ENCODE data around the gene WDR90. TPM values are rescaled to one million over a fixed set of nuclear protein-coding genes. Genes with fewer than 3 reads are reported as not detected.

The WDR90 gene
- polyA plus RNA-seq, 1 donor from 2014 or later = 32.1 TPM

DNA sequence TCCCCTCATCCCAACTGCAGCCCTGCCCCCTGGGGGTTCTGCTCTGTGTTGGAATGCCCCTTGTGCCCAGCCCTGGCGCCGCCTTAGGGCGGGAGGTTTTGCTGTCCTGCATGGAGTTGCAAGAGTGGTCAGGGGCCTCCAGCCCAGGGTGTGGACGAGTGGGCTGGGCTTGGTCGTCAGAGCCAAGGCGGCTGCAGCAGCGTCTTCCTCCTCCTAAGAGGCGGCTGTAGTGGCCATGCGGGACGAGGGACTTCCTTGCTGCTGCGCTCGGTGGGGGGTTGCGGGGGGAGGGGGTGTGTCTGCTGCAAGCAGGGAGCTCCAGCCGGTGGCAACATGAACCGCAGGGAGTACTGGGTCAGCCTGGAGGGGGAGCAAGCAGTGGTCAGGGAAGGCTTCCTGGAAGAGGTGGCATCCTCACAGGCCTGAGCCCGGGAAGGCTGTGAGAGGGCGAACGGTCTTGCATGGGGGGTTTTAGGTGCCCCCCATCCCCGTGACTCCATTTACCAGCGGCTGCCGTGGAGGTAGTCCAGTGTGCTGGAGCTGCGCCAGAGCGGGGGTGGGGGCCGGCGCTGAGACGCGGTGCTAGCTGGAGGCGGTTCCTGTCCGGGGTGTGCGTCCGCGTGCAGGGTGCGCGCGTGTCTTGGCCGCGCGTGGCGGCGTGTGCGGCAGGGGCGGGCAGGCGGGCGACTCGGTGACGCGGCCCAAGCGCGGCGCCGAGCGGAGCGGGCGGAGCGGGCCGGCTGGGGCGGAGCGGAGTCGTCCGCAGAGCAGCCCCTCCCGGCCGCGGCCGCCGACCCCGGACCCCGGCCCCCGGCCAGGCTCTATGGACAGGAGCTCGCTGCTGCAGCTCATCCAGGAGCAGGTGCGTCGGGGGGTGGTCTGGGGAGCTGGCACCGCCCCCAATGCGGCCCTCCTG, 26.1 kb downstream of the WDR90 start, which contains the start of gene RHBDL1 (continued):
- TF ChIP-seq, protein P1, sequence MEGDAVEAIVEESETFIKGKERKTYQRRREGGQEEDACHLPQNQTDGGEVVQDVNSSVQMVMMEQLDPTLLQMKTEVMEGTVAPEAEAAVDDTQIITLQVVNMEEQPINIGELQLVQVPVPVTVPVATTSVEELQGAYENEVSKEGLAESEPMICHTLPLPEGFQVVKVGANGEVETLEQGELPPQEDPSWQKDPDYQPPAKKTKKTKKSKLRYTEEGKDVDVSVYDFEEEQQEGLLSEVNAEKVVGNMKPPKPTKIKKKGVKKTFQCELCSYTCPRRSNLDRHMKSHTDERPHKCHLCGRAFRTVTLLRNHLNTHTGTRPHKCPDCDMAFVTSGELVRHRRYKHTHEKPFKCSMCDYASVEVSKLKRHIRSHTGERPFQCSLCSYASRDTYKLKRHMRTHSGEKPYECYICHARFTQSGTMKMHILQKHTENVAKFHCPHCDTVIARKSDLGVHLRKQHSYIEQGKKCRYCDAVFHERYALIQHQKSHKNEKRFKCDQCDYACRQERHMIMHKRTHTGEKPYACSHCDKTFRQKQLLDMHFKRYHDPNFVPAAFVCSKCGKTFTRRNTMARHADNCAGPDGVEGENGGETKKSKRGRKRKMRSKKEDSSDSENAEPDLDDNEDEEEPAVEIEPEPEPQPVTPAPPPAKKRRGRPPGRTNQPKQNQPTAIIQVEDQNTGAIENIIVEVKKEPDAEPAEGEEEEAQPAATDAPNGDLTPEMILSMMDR (IDR thresholded peaks at IDR 0.05; ENCODE audit: poor library complexity, severe bottlenecking) = no peak

DNA sequence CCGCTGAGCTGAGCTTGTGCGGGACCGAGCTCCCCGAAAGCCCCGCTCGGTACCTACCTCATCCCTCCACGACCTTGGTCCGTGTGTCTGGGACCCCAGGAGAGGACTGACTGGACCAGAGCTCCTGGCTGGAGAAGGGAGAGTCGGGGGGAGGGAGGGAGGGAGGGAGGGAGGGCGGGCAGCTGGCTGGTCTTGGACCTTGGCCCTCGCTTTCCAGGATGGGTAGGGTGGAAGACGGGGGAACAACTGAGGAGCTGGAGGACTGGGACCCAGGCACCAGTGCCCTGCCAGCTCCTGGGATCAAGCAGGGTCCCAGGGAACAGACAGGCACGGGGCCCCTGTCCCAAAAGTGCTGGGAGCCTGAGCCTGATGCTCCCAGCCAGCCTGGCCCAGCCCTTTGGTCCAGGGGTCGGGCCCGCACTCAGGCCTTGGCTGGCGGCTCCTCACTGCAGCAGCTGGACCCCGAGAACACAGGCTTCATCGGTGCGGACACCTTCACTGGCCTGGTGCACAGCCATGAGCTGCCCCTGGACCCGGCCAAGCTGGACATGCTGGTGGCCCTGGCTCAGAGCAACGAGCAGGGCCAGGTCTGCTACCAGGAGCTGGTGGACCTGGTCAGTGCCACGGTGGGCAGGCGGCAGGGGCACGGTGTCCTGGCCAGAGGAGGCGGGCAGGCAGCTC, 26.9 kb downstream of the WDR90 start:
- no peak overlapping the region for H3K9ac ChIP-seq (ENCODE audit: low read length)
- H3K27ac ChIP-seq (ENCODE audit: low read length) = no peak overlapping the region
- no peaks in the 10 kb centered on the region for H3K9me2 ChIP-seq (ENCODE audit: insufficient read depth, low read length)
- H3F3A ChIP-seq (ENCODE audit: insufficient read depth, low read length, poor library complexity, severe bottlenecking) = no peaks in the 10 kb centered on the region
- TF ChIP-seq POLR2AphosphoS5 (IDR thresholded peaks at IDR 0.05) (no peak), EZH2 (IDR thresholded peaks at IDR 0.05; ENCODE audit: borderline replicate concordance, insufficient read depth, low read length, poor library complexity, severe bottlenecking) (no peak), RAD21 (conservative IDR thresholded peaks at IDR 0.05) (no peak), SMC3 (conservative IDR thresholded peaks at IDR 0.05; ENCODE audit: poor library complexity) (no peak), TAF1 (IDR thresholded peaks at IDR 0.05; ENCODE audit: low read depth) (no peak), MXI1 (conservative IDR thresholded peaks at IDR 0.05; ENCODE audit: poor library complexity, severe bottlenecking) (no peak), EP300 (conservative IDR thresholded peaks at IDR 0.05; ENCODE audit: poor library complexity, severe bottlenecking) (no peak)
- TF ChIP-seq, protein P2, sequence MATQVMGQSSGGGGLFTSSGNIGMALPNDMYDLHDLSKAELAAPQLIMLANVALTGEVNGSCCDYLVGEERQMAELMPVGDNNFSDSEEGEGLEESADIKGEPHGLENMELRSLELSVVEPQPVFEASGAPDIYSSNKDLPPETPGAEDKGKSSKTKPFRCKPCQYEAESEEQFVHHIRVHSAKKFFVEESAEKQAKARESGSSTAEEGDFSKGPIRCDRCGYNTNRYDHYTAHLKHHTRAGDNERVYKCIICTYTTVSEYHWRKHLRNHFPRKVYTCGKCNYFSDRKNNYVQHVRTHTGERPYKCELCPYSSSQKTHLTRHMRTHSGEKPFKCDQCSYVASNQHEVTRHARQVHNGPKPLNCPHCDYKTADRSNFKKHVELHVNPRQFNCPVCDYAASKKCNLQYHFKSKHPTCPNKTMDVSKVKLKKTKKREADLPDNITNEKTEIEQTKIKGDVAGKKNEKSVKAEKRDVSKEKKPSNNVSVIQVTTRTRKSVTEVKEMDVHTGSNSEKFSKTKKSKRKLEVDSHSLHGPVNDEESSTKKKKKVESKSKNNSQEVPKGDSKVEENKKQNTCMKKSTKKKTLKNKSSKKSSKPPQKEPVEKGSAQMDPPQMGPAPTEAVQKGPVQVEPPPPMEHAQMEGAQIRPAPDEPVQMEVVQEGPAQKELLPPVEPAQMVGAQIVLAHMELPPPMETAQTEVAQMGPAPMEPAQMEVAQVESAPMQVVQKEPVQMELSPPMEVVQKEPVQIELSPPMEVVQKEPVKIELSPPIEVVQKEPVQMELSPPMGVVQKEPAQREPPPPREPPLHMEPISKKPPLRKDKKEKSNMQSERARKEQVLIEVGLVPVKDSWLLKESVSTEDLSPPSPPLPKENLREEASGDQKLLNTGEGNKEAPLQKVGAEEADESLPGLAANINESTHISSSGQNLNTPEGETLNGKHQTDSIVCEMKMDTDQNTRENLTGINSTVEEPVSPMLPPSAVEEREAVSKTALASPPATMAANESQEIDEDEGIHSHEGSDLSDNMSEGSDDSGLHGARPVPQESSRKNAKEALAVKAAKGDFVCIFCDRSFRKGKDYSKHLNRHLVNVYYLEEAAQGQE (IDR thresholded peaks at IDR 0.05; ENCODE audit: borderline replicate concordance) = no peak
- TF ChIP-seq, protein P1 (IDR thresholded peaks at IDR 0.05; ENCODE audit: poor library complexity, severe bottlenecking) = no peak
- no peak overlapping the region for H3K4me2 ChIP-seq (ENCODE audit: low read length)
- H3K9me3 ChIP-seq (ENCODE audit: low read length) = no peaks in the 10 kb centered on the region
- peaks cover 2% of the 10 kb centered on the region for H3K79me2 ChIP-seq (replicated peaks; ENCODE audit: insufficient read depth, low read length)
- H4K20me1 ChIP-seq (ENCODE audit: insufficient read depth) = peaks cover 1% of the 10 kb centered on the region
- H3K27me3 ChIP-seq (ENCODE audit: insufficient read depth, low read depth, low read length) = peaks cover 3% of the 10 kb centered on the region
- no peak overlapping the region for H2AFZ ChIP-seq (ENCODE audit: low read depth, low read length)
- no peak overlapping the region for H3K4me3 ChIP-seq (ENCODE audit: low read length)
- no peaks in the 10 kb centered on the region for H3K36me3 ChIP-seq (ENCODE audit: insufficient read depth, low read length)

All from neural cell (in vitro differentiated cells).